ENCODE results near the gene CD99L2.
"Not testable (repeated sequence)": the region's sequence is repeated elsewhere in the genome, so short reads cannot be mapped to it uniquely, and the experiment has no call there.

CD99L2 gene

DNA sequence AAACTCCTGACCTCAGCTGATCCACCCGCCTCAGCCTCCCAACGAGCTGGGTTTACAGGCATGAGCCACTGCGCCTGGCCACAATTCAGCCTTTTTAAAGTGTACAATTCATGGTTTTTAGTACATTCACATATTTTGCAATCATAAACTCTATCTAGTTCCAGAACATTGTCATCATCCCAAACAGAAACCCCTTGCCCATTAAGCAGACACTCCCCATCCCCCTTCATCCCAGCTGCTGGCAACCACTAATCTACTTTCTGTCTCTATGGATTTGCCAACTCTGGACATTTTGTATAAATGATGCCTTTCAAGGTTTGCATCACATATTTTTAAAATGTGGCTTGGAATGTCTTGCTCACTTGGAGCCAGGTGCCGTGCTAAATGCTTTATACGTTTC, 4.5 kb downstream of the CD99L2 start:
- no peak for DNase-seq

DNA sequence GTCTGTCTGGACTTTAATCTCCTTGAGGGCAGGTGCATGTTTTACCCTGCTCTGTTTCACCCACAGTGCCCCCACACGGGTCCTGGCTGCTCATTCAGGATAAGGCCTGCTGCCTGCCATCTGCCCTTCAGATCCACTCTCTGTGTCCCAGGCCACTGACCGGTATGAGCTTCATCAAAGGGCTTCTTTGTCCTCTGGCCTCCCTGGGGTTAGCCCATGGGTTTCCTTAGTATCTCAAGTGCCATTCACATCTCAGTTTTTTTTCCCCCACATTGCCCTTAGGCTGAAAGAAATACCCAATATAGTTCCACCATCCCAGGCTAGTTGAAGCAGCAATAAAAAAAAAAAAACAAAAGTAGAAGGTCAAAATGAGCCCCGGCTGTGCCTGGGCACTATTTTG, 9.3 kb downstream of the CD99L2 start:
- DNase-seq: no peak

DNA sequence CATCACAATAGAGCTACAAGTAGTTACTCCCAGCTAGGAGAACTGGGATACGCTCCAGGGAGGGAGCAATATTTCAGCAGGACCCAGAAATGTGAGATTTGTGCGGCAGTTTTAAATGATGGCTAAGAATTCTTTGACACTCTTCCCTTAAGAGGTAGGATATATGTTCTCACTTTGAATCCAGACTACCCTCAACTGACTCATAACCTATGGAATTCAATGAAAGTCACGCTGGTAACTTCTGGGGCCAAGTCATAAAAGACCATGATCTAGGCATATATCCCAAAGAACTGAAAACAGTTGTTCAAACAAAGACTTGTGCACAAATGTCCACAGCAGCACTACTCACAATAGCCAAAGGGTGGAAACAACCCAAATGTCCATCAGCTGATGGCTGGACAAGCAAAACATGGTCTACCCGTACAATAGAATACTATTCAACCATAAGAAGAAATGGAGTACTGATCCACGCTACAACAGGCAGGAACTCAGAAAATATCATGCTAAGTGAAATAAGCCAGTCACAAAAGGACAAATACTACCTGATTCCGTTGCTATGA, 10.5 kb downstream of the CD99L2 start:
- DNase-seq: no peak

DNA sequence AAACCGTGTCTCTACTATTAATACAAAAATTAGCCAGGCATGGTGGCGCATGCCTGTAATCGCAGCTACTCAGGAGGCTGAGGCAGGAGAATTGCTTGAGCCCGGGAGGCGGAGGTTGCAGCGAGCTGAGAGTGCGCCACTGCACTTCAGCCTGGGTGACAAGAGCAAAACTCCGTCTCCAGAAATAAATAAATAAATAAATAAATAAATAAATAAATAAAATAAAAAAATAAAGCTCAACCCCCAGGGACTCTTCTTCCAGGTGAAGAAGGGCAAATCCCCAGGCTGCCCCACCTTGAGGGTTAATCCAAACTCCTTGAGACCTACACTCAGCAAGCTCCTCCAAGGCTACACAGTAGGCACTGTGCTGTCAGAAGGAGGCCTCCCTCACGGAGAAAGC, 11.2 kb downstream of the CD99L2 start:
- not testable (repeated sequence) for DNase-seq

DNA sequence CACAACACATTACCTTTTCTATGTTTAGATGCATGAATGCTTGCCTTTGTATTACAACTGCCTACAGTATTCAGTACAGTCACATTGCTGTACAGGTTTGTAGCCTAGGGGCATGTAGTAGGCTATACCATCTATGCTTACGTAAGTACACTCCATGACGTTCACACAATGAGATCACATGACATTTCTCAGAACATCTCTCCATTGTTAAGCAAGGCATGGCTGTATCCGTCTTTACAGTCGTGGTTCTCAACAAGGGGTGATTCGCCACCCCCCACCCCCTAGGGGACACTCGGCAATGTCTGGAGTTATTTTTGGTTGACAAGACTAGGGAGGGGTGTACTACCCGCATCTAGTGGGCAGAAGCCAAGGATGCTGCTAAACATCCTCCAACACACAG, 12.1 kb downstream of the CD99L2 start:
- DNase-seq: no peak

DNA sequence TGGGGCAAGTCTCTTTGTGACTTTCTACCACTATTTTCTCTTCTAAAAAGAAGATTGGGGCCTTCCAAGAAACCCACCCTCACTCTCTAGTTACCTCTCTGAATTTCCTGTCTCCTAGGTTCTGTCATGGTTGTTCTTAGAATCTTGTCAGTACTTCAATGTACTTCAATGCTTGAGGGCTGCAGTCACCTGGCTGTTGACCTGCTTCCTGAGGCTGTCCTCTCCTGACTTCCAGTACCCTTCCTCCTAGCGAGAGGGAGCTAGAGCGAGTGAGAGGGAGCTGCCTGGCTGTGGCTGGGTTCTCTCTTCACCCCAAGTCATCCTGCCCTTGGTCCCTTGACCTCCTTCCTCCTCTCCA, 17.7 kb downstream of the CD99L2 start:
- no peak for DNase-seq

DNA sequence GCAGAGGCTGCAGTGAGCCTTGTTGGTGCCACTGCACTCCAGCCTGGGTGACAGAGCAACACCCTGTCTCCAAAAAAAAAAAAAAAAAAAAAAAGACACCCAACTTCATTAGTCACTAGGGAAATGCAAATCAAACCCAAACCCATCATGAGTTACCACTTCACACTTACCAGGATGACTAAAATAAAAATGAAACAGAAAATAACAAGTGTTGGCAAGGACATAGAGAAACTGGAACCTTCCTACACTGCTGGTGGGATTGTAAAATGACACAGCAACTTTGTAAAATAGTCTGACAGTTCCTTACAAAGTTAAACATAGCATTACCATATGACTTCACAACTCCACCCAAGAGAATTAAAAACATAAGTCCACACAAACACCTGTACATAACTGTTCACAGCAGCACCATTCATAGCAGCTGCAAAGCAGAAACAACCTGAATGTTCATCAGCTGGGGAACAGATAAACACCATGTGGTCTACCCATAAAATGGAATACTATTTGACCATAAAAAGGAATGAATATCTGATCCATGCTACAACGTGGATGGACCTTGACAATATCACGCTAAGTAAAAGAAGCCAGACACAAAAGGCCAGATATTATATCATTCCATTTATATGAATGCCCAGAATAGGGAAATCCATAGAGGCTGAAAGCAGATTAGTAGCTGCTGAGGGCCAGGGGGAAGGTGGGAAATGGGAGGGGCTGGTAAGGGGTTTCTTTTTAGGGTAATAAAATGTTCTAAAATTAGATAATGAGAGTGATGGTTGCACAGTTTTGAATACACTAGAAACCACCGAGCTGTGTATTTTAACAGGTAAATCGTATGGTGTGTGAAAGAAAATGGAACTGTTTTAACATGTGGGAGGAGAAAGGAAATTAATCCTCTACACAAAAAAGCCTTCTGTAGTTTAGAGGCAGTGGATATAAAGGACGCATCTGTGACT, 18.3 kb downstream of the CD99L2 start:
- no peak for DNase-seq

DNA sequence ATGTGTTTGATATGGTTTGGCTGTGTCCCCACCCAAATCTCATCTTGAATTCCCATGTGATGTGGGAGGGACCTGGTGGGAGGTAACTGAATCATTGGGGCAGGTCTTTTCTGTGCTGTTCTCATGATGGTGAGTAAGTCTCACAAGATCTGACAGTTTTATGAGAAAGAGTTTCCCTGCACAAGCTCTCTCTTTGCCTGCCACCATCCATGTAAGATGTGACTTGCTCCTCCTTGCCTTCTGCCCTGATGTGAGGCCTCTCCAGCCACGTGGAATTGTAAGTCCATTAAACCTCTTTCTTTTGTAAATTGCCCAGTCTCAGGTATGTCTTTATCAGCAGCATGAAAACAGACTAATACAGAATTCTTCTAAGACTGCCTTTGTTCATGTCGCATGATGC, 22.8 kb downstream of the CD99L2 start:
- not testable (repeated sequence) for DNase-seq

DNA sequence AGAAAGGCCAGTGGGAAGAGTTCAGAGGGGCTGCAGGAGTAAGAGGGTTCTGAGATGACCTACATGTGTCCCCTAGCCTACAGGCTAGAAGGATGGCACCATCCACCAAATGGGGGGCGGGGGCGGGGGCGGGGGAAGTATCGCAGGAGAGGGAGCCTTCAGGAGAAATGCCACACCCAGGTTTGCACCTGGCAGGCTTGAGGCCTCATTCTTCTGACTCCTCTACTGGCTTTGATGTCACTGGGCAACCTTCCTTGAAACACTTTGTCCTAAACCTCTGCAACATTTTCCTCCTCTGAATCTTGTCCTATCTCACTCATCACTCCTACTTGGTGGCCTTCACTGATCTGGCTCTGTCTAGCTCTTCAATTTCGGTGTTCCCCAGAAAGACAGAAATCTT, 24.0 kb downstream of the CD99L2 start:
- no peak for DNase-seq

DNA sequence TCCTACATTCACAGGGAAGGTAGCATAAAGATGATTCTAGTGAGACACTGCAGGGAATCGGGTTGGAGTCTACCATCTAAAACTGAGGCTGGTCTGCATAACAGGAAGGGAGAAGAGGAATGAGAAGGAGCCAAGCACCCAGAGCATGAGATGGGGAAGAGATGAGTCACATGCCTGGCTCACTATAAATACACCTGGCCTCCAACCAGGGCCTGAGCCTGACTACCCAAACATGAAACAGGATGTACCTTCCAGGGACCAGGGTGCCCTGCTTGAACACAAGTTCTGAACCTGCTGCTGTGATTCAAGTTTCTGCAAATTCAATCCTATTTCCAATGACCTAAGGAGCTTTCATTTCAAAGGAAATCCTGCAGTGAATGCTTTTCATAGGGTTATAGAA, 24.9 kb downstream of the CD99L2 start:
- no peak for DNase-seq

DNA sequence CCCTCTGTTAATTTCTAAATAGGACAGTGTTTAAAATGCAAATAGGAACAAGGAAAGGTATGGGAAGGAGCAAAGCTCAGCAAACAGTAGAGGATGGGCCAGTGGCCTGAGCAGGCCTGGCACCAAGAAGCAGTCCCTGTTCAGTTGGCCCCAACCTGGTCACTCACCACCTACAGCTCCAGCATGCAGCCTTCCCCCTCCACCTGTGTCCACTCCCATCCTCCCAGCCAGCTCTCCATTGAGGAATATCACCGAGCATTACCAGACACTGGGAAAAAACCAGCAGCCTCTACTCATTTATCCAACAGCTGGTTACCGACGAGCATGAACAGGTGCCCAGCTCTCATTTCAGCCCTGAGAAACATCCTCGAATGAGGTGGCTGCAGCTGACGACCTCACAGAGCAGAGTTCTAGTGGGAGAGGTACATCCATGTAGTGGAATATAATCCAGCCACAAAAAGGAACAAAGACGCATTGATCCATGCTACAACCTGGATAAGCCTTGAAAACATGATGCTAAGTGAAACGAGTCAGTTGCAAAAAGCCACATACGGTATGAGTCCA, 25.6 kb downstream of the CD99L2 start:
- DNase-seq: no peak

DNA sequence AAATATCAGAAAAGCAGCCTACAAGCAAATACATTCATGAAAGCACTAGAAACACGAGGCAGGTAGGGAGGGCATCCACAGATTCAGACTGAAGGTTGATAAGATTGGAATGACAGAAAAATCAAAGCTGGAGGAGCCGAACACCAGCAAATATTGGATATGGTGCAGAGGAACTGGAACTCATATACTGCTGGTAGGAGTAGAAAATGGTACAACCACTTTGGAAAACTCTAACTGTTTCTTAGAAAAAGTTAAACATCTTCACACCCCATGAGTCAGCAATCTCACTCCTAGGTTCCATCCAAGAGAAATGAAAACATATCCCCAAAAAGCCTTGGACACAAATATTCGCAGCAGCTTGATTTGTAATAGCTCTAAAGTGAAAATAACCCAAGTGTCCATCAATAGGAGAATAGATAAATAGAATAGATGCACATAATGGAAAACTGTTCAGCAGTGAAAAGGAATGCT, 27.1 kb downstream of the CD99L2 start:
- DNase-seq: no peak

DNA sequence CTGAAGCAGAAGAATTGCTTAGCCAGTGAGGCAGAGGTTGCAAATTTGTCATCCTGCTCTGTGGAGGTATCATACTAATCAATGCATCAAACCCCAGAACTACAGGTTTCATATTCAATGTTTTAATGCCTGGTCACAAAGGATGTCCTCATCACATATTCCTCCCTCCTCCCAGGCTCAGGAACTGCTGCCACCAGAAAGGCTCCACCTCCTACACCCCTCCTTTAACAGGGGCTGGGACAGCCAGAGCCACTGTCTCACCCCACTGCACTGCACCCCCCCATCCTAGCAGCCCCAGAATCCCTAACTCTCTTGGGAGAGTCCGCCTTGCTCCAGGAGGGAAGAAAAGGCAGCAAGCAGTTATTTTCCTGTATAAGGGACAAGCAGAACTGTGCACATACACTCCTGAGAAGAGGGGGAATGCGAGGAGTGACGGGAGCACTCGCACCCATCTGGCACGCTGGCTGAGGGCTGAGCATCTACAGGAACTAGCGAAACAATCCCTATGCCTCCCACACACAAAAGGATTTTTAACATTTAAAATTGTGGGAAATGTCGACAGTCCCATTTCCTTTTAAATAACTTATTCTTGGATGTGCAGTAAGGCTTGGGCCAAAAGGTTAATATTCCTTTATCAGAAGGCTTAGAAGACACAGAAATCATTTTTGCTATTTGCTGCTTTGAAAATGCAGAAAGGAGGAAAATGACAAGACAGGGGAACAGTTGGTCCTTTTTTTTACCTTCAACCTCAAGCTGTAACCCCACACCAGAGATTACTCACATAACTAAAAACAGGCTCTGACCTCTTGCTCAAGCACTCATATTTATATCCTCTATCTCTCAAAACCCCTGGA, 27.8 kb downstream of the CD99L2 start:
- no peak for DNase-seq

DNA sequence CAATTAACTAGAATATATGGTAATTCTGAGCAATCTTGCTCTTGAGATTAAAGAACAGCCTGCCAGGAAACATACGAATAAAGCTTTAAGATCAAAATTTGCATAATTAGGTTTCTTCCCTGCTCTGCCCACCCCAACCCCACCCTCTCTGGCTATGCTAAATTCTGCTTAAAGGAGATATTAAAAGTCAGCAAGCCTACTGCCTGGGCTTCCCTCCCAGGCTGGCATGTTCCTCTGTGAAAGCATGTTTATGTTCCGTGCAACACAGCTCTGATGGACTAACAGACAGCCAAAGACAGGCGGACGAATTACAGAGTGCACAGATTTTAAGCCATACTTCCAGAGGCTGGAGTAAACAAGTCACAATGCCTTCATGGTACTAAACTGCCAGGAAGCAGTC, 28.4 kb downstream of the CD99L2 start:
- DNase-seq: no peak

DNA sequence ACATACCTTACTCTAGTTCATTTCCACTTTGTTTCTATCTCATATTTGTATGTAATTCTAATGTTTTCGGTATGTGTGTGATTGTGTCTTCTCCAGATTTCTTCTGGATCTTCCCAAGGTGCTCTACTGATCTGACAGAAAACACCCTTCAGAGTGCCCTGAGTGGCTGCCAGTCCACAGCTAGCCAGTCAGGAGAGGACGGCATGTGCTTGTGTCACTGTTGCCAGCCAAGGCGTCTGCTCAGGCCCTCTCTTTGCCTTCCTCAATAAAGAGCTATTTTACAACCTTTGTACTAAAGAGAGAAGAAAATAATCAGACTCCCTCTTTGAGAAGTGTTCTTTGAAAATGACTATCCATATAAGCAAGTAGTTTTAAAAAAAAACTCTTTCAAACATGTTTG, 29.0 kb downstream of the CD99L2 start:
- DNase-seq: no peak

DNA sequence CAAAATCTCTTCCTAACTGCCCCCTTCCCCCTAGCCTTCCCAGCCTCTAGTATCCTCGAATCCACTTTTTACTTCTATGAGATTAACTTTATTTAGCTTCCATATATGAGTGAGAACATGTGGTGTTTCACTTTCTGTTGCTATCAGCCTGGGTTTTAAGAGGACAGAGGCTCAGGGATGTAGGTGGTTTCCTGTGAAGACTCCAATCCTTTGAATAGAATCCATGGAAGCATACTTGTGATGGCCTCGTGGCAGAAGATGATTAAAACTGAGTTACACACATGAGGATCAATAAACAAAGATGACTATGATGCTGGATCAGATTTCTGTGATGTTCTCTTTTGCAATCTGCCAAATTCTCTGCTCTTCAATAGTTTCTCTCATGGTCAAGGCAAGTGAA, 29.8 kb downstream of the CD99L2 start:
- no peak for DNase-seq

DNA sequence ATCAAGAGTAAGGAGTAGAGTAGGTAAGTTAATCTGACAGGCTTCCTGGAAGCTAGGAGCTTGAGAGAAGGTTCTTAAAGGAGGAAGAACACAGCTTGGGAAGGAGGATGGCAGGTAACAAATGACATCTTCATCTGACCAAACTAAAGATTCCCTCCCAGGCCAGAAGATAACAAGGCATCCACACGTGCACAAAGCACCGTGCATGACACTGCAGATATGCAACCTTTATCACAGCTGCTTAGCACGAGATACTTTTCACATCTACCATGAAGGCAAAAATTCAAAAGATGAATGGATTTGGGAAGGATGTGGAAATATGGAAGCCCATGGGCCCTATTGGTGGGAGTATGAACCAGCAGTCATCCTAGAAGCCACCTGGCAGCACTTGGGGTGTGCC, 34.3 kb downstream of the CD99L2 start:
- no peak for DNase-seq

DNA sequence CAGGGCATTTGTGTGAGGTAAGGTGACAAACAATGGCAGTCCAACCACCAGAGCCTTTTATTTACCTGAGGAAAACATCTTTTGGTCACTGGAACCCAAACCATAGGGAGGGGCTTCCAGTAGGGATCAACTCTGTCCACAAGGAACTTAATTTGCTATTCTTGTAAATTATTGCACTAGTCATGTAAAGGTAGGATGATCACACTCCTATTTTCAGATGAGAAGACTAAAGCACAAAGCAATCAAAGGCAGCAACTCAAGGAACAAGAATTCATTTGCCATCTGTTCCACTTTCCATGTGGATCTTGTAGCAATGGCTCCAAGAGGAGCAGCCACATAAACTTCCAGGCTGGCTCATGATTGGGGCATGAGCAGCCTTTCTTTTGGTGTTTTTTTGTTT, 35.3 kb downstream of the CD99L2 start:
- no peak for DNase-seq

DNA sequence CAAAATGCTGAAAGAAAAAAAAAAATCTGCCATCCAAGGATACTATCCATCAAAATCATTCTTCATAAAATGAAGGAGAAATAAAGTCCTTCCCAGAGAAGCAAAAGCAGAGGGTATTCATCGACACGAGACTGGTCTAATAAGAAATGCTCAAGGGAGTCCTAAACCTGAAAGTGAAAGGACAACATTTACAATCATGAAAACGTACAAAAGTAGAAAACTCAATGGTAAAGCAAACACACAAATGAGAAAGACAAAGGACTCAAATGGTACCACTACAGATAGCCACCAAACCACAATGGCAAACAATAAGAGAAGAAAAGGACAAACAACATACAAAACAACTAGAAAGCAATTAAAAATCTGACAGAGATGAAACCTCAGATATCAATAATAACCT, 41.0 kb downstream of the CD99L2 start:
- no peak for DNase-seq

DNA sequence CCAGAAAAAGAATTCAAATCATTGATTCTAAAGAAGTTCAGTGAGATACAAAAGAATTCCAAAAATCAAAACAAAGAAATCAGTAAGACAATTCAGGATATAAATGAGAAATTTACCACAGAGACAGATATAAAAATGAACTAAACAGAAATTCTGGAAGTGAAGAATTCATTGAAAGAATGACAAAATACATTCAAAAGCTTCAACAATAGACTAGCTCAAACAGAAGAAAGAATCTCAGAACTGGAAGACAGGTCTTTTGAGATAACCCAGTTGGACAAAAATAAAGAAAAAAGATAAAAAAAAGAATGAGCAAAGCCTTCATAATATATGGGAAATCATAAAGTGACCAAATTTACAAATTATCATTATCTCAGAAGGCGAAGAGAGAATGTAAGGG, 41.7 kb downstream of the CD99L2 start:
- DNase-seq: no peak

DNA sequence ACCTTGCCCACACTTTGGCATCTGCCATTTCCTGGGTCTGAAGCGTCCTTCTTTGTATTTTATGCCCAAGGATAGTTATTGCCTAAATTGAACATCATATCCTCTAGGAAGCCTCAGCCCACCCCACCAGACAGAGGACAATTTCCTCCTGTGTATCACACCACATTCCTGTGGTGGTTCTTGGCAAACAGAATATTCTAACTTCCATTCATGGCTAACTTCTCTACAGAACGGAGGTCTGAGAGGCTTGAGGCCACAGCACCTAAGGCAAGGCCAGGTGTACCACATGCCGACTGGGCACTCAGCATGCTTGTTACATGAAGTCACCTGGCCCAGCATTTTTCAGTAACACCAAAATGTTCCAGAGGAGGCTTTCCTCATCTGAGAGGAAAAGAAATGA, 42.4 kb downstream of the CD99L2 start:
- DNase-seq: no peak

DNA sequence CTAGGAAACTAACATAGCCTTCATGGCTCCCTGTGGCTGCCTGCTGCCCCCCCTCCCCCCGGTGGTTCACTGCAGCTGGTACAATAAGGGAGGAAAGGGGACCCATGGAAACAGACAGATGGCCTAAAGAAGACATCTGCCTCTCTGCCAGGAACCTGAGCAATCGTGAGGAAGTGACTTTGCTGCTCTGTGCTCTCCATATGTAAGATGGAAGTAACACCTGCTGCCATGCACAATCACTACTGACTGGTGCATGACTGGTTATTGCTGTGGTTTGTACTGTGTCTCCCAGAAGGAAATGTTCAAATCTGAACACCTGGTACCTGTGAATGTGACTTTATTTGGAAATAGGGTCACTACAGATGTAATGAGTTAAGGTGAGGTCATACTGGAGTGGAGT, 43.6 kb downstream of the CD99L2 start:
- no peak for DNase-seq

DNA sequence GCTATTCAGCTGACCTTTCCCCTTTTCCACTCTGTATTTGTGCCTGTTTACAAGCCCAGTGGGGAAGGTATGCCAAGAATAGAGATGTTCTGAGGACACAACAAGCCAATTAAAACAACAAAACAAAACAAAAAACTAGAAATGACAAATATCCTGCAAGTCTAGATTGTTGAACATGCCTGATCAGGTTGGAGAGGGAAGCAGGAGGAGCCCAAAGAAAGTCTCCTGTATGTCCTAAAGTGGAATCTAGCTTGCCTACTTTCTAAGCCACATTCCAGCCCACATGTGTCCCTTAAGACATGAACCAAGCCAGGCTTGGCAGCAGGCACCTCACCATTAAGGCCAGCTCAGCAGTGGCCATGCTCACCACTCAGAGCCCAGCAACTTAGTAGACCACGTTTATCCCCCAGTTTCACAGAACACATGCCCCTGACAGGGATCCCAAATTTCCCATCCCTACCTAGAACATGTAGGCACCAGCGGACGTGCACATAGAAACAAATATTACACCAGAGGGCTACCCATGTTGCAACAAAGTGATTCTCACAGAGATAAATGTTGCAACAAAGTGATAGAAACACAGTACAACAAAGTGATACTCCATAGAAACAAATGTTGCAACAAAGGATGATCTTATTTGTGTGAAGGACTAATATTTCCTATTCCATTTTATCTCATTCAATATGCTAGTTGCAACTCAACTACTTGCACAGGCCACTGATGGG, 48.3 kb downstream of the CD99L2 start:
- DNase-seq: no peak

All from amniotic stem cell (primary cell).